ENCODE results near the gene AP2A2. TPM values are rescaled to one million over a fixed set of nuclear protein-coding genes. Genes with fewer than 3 reads are reported as not detected.

Gene AP2A2
- total and polyA plus RNA-seq, 2 of the 4 experiments (the other 2 are of a cell fraction): 19.9 to 49.0 TPM

DNA sequence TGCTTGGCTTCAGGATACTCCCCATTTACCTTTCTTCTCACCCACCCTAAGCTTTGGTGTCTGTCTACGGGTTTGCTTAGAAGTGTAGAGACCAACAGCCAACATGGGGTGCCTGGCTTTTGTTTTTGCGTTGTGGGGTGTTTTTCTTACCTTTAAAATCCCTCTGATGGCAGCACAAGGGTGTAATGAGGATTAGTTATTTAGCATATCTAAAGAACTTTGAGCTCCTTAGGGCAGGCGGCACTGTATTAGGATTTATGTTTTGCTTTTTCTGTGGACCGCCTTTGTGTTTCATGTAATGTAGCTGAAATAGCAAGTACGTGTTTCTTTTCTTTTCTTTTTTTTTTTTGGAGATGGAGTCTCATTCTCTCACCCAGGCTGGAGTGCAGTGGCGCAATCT is 8.9 kb downstream of the AP2A2 start:
- Histone ChIP-seq H3K27ac (ENCODE audit: insufficient read depth, low read length) (no peak overlapping the region), H3K14ac (replicated peaks; ENCODE audit: low read depth, low read length) (no peak overlapping the region), H3K36me3 (ENCODE audit: control insufficient read depth, insufficient read depth, low read length) (no peaks in the 10 kb centered on the region), H2AFZ (replicated peaks; ENCODE audit: low read length, poor library complexity) (no peak overlapping the region), H3K4me3 (ENCODE audit: insufficient read depth, low read depth, low read length) (no peak overlapping the region), H3K56ac (ENCODE audit: extremely low read depth, insufficient read depth, low read length) (no peak overlapping the region), H2BK5ac (ENCODE audit: low read depth, low read length, poor library complexity, severe bottlenecking) (no peak overlapping the region), H2AK9ac (replicated peaks; ENCODE audit: low read depth, low read length, poor library complexity) (no peak overlapping the region), H3K27me3 (ENCODE audit: control insufficient read depth, insufficient read depth, low read length) (no peaks in the 10 kb centered on the region), H4K5ac (ENCODE audit: low read depth, low read length) (no peak overlapping the region), H3K18ac (ENCODE audit: low read depth, low read length) (no peak overlapping the region), H3K79me1 (ENCODE audit: low read depth in 1 of 2, low read length in 2 of 2) (peaks cover 22 to 69% of the 10 kb centered on the region in 2 experiments), H3K9me1 (ENCODE audit: insufficient read depth, low read length) (peaks cover 5% of the 10 kb centered on the region; the same call in 1 of the 2 replicates), H3K4me2 (ENCODE audit: low read depth, low read length) (no peak overlapping the region), H3K9me3 (ENCODE audit: control insufficient read depth, insufficient read depth, low read length) (no peaks in the 10 kb centered on the region), H2BK15ac (ENCODE audit: low read depth, low read length) (no peak overlapping the region), H3K4me1 (ENCODE audit: control insufficient read depth, insufficient read depth, low read length) (peaks cover 4% of the 10 kb centered on the region; the same call in 1 of the 2 replicates), H4K8ac (ENCODE audit: low read depth in 2 of 2, low read length in 2 of 2) (no peak overlapping the region), H2BK120ac (ENCODE audit: low read depth, low read length) (no peak overlapping the region), H2AK5ac (ENCODE audit: low read depth, low read length) (no peak overlapping the region), H2BK20ac (ENCODE audit: low read depth, low read length) (no peak overlapping the region), H3K4ac (ENCODE audit: low read depth, low read length) (no peak overlapping the region), H4K91ac (ENCODE audit: insufficient read depth, low read depth, low read length) (no peak overlapping the region), H3K23ac (ENCODE audit: low read depth, low read length) (no peak overlapping the region), H3K9ac (ENCODE audit: low read depth, low read length) (no peak overlapping the region), H4K20me1 (ENCODE audit: insufficient read depth, low read length) (peaks cover 67% of the 10 kb centered on the region)
- ATAC-seq (ENCODE audit: low read depth): no peak
- ChIA-PET CTCF (no interaction called here), POLR2A (ENCODE audit: unreplicated experiment) (no interaction called here)
- TF ChIP-seq, protein P1, sequence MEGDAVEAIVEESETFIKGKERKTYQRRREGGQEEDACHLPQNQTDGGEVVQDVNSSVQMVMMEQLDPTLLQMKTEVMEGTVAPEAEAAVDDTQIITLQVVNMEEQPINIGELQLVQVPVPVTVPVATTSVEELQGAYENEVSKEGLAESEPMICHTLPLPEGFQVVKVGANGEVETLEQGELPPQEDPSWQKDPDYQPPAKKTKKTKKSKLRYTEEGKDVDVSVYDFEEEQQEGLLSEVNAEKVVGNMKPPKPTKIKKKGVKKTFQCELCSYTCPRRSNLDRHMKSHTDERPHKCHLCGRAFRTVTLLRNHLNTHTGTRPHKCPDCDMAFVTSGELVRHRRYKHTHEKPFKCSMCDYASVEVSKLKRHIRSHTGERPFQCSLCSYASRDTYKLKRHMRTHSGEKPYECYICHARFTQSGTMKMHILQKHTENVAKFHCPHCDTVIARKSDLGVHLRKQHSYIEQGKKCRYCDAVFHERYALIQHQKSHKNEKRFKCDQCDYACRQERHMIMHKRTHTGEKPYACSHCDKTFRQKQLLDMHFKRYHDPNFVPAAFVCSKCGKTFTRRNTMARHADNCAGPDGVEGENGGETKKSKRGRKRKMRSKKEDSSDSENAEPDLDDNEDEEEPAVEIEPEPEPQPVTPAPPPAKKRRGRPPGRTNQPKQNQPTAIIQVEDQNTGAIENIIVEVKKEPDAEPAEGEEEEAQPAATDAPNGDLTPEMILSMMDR (conservative IDR thresholded peaks at IDR 0.05; ENCODE audit: low read depth, low read length): no peak
- no peak for TF ChIP-seq CEBPB (IDR thresholded peaks at IDR 0.05; ENCODE audit: low read depth, low read length)
- no peak for TF ChIP-seq MAFK (IDR thresholded peaks at IDR 0.05; ENCODE audit: low read depth, low read length)
- TF ChIP-seq BHLHE40 (IDR thresholded peaks at IDR 0.05; ENCODE audit: low read depth, low read length): no peak
- TF ChIP-seq ELK1 (IDR thresholded peaks at IDR 0.05; ENCODE audit: borderline replicate concordance, low read depth, low read length): no peak
- TF ChIP-seq POLR2A (IDR thresholded peaks at IDR 0.05; ENCODE audit: low read depth, low read length): no peak
- no peak for TF ChIP-seq RAD21 (IDR thresholded peaks at IDR 0.05; ENCODE audit: low read length)
- TF ChIP-seq FOS (IDR thresholded peaks at IDR 0.05; ENCODE audit: low read depth, low read length): no peak
- no peak for TF ChIP-seq RFX5 (IDR thresholded peaks at IDR 0.05; ENCODE audit: low read depth, low read length)
- no peak for TF ChIP-seq RCOR1 (IDR thresholded peaks at IDR 0.05; ENCODE audit: insufficient replicate concordance, low read length)
- TF ChIP-seq CHD1 (IDR thresholded peaks at IDR 0.05; ENCODE audit: low read depth, low read length): no peak
- TF ChIP-seq SMC3 (IDR thresholded peaks at IDR 0.05; ENCODE audit: low read depth, low read length): no peak
- no peak for TF ChIP-seq MAZ (IDR thresholded peaks at IDR 0.05; ENCODE audit: borderline replicate concordance, low read depth, low read length)
- TF ChIP-seq, protein P2, sequence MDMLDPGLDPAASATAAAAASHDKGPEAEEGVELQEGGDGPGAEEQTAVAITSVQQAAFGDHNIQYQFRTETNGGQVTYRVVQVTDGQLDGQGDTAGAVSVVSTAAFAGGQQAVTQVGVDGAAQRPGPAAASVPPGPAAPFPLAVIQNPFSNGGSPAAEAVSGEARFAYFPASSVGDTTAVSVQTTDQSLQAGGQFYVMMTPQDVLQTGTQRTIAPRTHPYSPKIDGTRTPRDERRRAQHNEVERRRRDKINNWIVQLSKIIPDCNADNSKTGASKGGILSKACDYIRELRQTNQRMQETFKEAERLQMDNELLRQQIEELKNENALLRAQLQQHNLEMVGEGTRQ (IDR thresholded peaks at IDR 0.05; ENCODE audit: low read depth, low read length): no peak
- TF ChIP-seq NFE2L2 (IDR thresholded peaks at IDR 0.05; ENCODE audit: low read depth, low read length): no peak
- no peak for TF ChIP-seq MXI1 (IDR thresholded peaks at IDR 0.05; ENCODE audit: borderline replicate concordance, low read depth, low read length)
- BruUV-seq (replicated peaks): no TSS peak
- WGBS, 2 experiments (ENCODE audit: extremely low coverage in 2 of 2, insufficient read length in 1 of 2): no CpG with 5 or more reads among the region's 6 CpGs
- dilution Hi-C loops (cut with HindIII; ENCODE audit: low sequenced_read_pairs, unreplicated experiment): no loop called here
- no peak for DNase-seq
- intact Hi-C loops (cut with micrococcal nuclease): loop anchor here (5.0 kb wide), 1 partner anchor 33 kb away; no protein-coding TSS in a partner anchor
- in situ Hi-C loops (cut with MboI; ENCODE audit: low sequenced_read_pairs): no loop called here

Measured in IMR-90 (cell line).